Parathyroid adenoma (tissue), 2 donors: Measurements from ENCODE around the gene LARP7.

ENCODE experiments used
- H2AFZ ChIP-seq: fragments of 300-600 bp; sonication (generic); one replicate; pipeline ENCODE4 v1.7.0; 2017; ENCODE audit warnings: antibody characterized with exemption, mild to moderate bottlenecking
- H3K27ac ChIP-seq: fragments of 300-600 bp; sonication (generic); one replicate; pipeline ENCODE4 v1.7.0; 2017
- H3K27me3 ChIP-seq: fragments of 300-600 bp; sonication (generic); one replicate; pipeline ENCODE4 v1.7.0; 2017; ENCODE audit warnings: low read length; ENCODE audit not compliant: control insufficient read depth, insufficient read depth
- H3K36me3 ChIP-seq: fragments of 300-600 bp; sonication (generic); one replicate; pipeline ENCODE4 v1.7.0; 2017; ENCODE audit warnings: low read length; ENCODE audit not compliant: control insufficient read depth, insufficient read depth
- H3K4me1 ChIP-seq: fragments of 300-600 bp; sonication (generic); one replicate; pipeline ENCODE4 v1.7.0; 2017; ENCODE audit warnings: control low read depth
- H3K4me2 ChIP-seq: fragments of 300-600 bp; sonication (generic); one replicate; pipeline ENCODE4 v1.7.0; 2017; ENCODE audit warnings: low read length
- H3K4me3 ChIP-seq: fragments of 300-600 bp; sonication (generic); one replicate; pipeline ENCODE4 v1.7.0; 2017; ENCODE audit warnings: low read depth, low read length
- H3K79me2 ChIP-seq: fragments of 300-600 bp; sonication (generic); one replicate; pipeline ENCODE4 v1.7.0; 2017; ENCODE audit warnings: control low read depth
- H3K9ac ChIP-seq: fragments of 300-600 bp; sonication (generic); one replicate; pipeline ENCODE4 v1.7.0; 2017; ENCODE audit warnings: mild to moderate bottlenecking
- H3K9me3 ChIP-seq: fragments of 300-600 bp; sonication (generic); one replicate; pipeline ENCODE4 v1.7.0; 2017; ENCODE audit warnings: low read length; ENCODE audit not compliant: control insufficient read depth
- CTCF ChIP-seq: fragments of 300-600 bp; sonication (generic); IDR thresholded peaks from one replicate; pipeline ENCODE4 v1.7.0; 2017; ENCODE audit warnings: antibody characterized with exemption, mild to moderate bottlenecking
- donor health status: primary hyperparathyroidism.

Gene LARP7

GRCh38 chr4:112677519-112678091 lies 40.7 kb downstream of the LARP7 start:
- H3K79me2 ChIP-seq, result no peaks in the 10 kb centered on the region
- H3K4me1 ChIP-seq, result no peaks in the 10 kb centered on the region
- no peak overlapping the region for H3K4me2 ChIP-seq
- H3K36me3 ChIP-seq, result no peaks in the 10 kb centered on the region
- no peak overlapping the region for H3K27ac ChIP-seq
- H3K9ac ChIP-seq, result no peak overlapping the region
- H3K9me3 ChIP-seq, result no peaks in the 10 kb centered on the region
- H3K4me3 ChIP-seq, result no peak overlapping the region
- no peak for TF ChIP-seq CTCF
- no peak overlapping the region for H2AFZ ChIP-seq
- no peaks in the 10 kb centered on the region for H3K27me3 ChIP-seq

- no peak overlapping the region for H3K4me2 ChIP-seq
These were observed 44.1 kb downstream of the LARP7 start for GRCh38 chr4:112680996-112681395.

GRCh38 chr4:112693507-112693906 lies 56.6 kb downstream of the LARP7 start:
- H3K9ac ChIP-seq, result no peak overlapping the region
- no peak overlapping the region for H3K4me2 ChIP-seq
- no peaks in the 10 kb centered on the region for H3K4me1 ChIP-seq
- TF ChIP-seq CTCF, result no peak
- H3K9me3 ChIP-seq, result no peaks in the 10 kb centered on the region
- no peaks in the 10 kb centered on the region for H3K79me2 ChIP-seq
- no peaks in the 10 kb centered on the region for H3K36me3 ChIP-seq
- no peaks in the 10 kb centered on the region for H3K27me3 ChIP-seq
- H3K4me3 ChIP-seq, result no peak overlapping the region
- no peak overlapping the region for H2AFZ ChIP-seq
- H3K27ac ChIP-seq, result no peak overlapping the region

More at GRCh38 chr4:112680996-112681395, 44.1 kb downstream of the LARP7 start:
- H3K79me2 ChIP-seq, result no peaks in the 10 kb centered on the region
- no peak overlapping the region for H3K4me3 ChIP-seq
- H3K9me3 ChIP-seq, result no peaks in the 10 kb centered on the region
- no peaks in the 10 kb centered on the region for H3K27me3 ChIP-seq
- no peak overlapping the region for H3K27ac ChIP-seq
- H3K4me1 ChIP-seq, result no peaks in the 10 kb centered on the region
- TF ChIP-seq CTCF, result no peak
- no peak overlapping the region for H3K9ac ChIP-seq
- H3K36me3 ChIP-seq, result no peaks in the 10 kb centered on the region
- no peak overlapping the region for H2AFZ ChIP-seq

- Histone ChIP-seq H3K79me2 (no peaks in the 10 kb centered on the region), H2AFZ (no peak overlapping the region), H3K4me1 (no peaks in the 10 kb centered on the region), H3K4me3 (no peak overlapping the region), H3K27me3 (no peaks in the 10 kb centered on the region), H3K4me2 (no peak overlapping the region), H3K27ac (no peak overlapping the region), H3K36me3 (no peaks in the 10 kb centered on the region), H3K9me3 (no peaks in the 10 kb centered on the region), H3K9ac (no peak overlapping the region)
- no peak for TF ChIP-seq CTCF
These were observed 63.7 kb downstream of the LARP7 start for GRCh38 chr4:112700679-112701078.

- Histone ChIP-seq H3K9me3 (no peaks in the 10 kb centered on the region), H3K4me2 (no peak overlapping the region)
- TF ChIP-seq CTCF, result no peak
These were observed 65.9 kb downstream of the LARP7 start for GRCh38 chr4:112702892-112703291.

More at GRCh38 chr4:112702892-112703291, 65.9 kb downstream of the LARP7 start:
- H3K4me1 ChIP-seq, result no peaks in the 10 kb centered on the region
- H3K27me3 ChIP-seq, result no peaks in the 10 kb centered on the region
- H3K27ac ChIP-seq, result no peak overlapping the region
- H3K36me3 ChIP-seq, result no peaks in the 10 kb centered on the region
- no peak overlapping the region for H3K9ac ChIP-seq
- H3K79me2 ChIP-seq, result no peaks in the 10 kb centered on the region
- H2AFZ ChIP-seq, result no peak overlapping the region
- H3K4me3 ChIP-seq, result no peak overlapping the region
